CD4-positive, alpha-beta T cell treated with Interleukin-12 subunit alpha and Interleukin-12 subunit beta, for 1 hour (primary cell): ENCODE results near the gene WDR64.
"Not testable (repeated sequence)": the region's sequence is repeated elsewhere in the genome, so short reads cannot be mapped to it uniquely, and the experiment has no call there.

ENCODE experiments used
- DNase-seq: peaks from one replicate; pipeline ENCODE4 v3.0.0-alpha.2; 2020

WDR64 gene

GRCh38 chr1:241660424-241660972 is 8.4 kb downstream of the WDR64 start:
- no peak for DNase-seq

- DNase-seq: no peak
These were observed 14.3 kb downstream of the WDR64 start for GRCh38 chr1:241666419-241666818.

GRCh38 chr1:241672301-241672700 is 20.2 kb downstream of the WDR64 start:
- DNase-seq: no peak

GRCh38 chr1:241674805-241675384 is 22.8 kb downstream of the WDR64 start:
- DNase-seq: no peak

- no peak for DNase-seq
These were observed 23.9 kb downstream of the WDR64 start for GRCh38 chr1:241675983-241676382.

GRCh38 chr1:241677201-241677600 is 25.1 kb downstream of the WDR64 start:
- DNase-seq: peak; percentile 58

- no peak for DNase-seq
These were observed 26.5 kb downstream of the WDR64 start for GRCh38 chr1:241678536-241678935.

- no peak for DNase-seq
These were observed 27.3 kb downstream of the WDR64 start for GRCh38 chr1:241679404-241679803.

- DNase-seq: no peak
These were observed 27.9 kb downstream of the WDR64 start for GRCh38 chr1:241679961-241680360.

GRCh38 chr1:241681861-241682448 is 29.9 kb downstream of the WDR64 start:
- not testable (repeated sequence) for DNase-seq

GRCh38 chr1:241682921-241683320 is 30.8 kb downstream of the WDR64 start:
- DNase-seq: no peak

GRCh38 chr1:241684108-241684507 is 32.0 kb downstream of the WDR64 start:
- DNase-seq: no peak

GRCh38 chr1:241688940-241689368 is 36.9 kb downstream of the WDR64 start:
- no peak for DNase-seq

- no peak for DNase-seq
These were observed 43.4 kb downstream of the WDR64 start for GRCh38 chr1:241695246-241696171.

GRCh38 chr1:241696172-241696814 is 44.2 kb downstream of the WDR64 start:
- no peak for DNase-seq

GRCh38 chr1:241696815-241697639 is 44.9 kb downstream of the WDR64 start:
- DNase-seq: no peak

- DNase-seq: no peak
These were observed 45.5 kb downstream of the WDR64 start for GRCh38 chr1:241697640-241698018.

GRCh38 chr1:241698177-241698576 is 46.1 kb downstream of the WDR64 start:
- no peak for DNase-seq

GRCh38 chr1:241701483-241702295 is 49.6 kb downstream of the WDR64 start:
- no peak for DNase-seq

GRCh38 chr1:241702442-241703373 is 50.6 kb downstream of the WDR64 start:
- no peak for DNase-seq
